Tibial nerve (tissue), 4 donors: Measurements from ENCODE around the gene TUBGCP6.

ENCODE experiments used
- EP300 ChIP-seq, 2 donors: sonication (generic); formaldehyde crosslinking; IDR thresholded peaks; one replicate each; pipeline ENCODE4 v1.6.1; 2017; ENCODE audit warnings: antibody characterized with exemption in 2 of 2, mild to moderate bottlenecking in 1 of 2
- POLR2A ChIP-seq, 2 donors: fragments of 450-650 bp; IDR thresholded peaks; one replicate each; pipeline ENCODE4 v1.6.1; 2017; ENCODE audit warnings: antibody characterized with exemption in 2 of 2, mild to moderate bottlenecking in 2 of 2, moderate library complexity in 2 of 2
- TF ChIP-seq, protein P1 (sequence below), 5 experiments: fragments of 200-600 bp in 3 of 5; fragments of 450-650 bp in 2 of 5; sonication (generic) in 3 of 5; IDR thresholded peaks; one replicate each; pipeline ENCODE4 v1.5.1; 2016 to 2019; ENCODE audit warnings: antibody characterized with exemption in 5 of 5, mild to moderate bottlenecking in 3 of 5, moderate library complexity in 2 of 5

DNA sequence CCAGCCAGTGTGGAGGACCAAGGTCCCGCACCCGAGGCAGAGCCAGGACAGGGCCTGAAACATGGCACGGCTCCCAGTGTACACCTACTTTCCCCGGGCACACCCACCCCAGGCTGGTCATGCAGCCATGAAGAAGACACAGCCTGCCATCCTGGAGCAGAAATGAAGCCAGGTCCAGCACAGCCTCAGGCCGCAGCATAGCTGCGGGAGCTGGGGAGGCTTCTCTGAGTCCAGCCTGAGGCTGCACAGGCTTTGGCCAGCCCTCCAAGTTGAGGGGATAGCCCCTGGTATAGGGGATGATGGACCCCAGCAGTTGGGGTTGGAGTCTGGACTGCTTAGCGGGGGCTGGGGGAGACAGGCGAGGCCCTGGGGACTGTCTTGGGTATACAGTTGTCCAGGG is 9.1 kb upstream of the TUBGCP6 start:
- TF ChIP-seq, protein P1, sequence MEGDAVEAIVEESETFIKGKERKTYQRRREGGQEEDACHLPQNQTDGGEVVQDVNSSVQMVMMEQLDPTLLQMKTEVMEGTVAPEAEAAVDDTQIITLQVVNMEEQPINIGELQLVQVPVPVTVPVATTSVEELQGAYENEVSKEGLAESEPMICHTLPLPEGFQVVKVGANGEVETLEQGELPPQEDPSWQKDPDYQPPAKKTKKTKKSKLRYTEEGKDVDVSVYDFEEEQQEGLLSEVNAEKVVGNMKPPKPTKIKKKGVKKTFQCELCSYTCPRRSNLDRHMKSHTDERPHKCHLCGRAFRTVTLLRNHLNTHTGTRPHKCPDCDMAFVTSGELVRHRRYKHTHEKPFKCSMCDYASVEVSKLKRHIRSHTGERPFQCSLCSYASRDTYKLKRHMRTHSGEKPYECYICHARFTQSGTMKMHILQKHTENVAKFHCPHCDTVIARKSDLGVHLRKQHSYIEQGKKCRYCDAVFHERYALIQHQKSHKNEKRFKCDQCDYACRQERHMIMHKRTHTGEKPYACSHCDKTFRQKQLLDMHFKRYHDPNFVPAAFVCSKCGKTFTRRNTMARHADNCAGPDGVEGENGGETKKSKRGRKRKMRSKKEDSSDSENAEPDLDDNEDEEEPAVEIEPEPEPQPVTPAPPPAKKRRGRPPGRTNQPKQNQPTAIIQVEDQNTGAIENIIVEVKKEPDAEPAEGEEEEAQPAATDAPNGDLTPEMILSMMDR (IDR thresholded peaks at IDR 0.05), result no peak
- no peak for TF ChIP-seq POLR2A (IDR thresholded peaks at IDR 0.05)
- TF ChIP-seq EP300 (IDR thresholded peaks at IDR 0.05), result no peak
